Measurements from ENCODE around the gene IL1B.
"Not testable (repeated sequence)": the region's sequence is repeated elsewhere in the genome, so short reads cannot be mapped to it uniquely, and the experiment has no call there.

IL1B gene

DNA sequence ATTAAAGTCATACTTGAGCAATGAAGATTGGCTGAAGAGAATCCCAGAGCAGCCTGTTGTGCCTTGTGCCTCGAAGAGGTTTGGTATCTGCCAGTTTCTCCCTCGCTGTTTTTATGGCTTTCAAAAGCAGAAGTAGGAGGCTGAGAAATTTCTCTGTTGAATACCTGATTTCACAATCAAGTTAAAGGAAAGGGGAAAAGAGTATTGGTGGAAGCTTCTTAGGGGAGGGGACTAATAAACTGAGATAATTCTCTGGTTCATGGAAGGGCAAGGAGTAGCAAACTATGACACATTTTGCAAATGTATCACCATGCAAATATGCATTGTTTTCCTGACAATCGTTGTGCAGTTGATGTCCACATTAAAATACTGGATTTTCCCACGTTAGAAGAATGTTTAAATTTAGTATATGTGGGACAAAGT, at the start of gene IL1B:
Gene IL1B, minus strand, starts transcription at position 85 of the 423 bp plus-strand sequence. CDS start 550 bp downstream, outside the sequence.
- peak; percentile 42 for DNase-seq

GRCh38 chr2:112886291-112886690, 49.7 kb upstream of the IL1B start:
- DNase-seq, result no peak

DNA sequence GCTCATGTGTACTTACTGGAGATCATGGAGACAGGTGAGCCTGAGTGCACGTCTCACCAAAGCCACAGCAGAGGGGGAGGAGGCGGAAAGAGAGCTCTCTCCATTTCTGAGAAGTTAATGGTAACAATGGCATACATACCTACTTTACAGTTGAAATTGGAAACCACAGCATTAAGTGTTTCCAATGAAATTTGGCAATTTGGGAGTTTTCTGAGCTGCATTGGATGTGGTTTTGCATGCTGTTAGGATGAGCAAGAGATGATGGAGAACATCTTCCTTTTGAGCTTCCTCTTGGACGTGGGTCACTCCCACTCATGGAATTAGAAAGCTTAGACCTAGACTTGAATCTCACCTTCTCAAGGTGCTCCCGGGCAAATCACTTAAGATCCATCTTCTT, 48.9 kb upstream of the IL1B start:
- DNase-seq, result no peak

DNA sequence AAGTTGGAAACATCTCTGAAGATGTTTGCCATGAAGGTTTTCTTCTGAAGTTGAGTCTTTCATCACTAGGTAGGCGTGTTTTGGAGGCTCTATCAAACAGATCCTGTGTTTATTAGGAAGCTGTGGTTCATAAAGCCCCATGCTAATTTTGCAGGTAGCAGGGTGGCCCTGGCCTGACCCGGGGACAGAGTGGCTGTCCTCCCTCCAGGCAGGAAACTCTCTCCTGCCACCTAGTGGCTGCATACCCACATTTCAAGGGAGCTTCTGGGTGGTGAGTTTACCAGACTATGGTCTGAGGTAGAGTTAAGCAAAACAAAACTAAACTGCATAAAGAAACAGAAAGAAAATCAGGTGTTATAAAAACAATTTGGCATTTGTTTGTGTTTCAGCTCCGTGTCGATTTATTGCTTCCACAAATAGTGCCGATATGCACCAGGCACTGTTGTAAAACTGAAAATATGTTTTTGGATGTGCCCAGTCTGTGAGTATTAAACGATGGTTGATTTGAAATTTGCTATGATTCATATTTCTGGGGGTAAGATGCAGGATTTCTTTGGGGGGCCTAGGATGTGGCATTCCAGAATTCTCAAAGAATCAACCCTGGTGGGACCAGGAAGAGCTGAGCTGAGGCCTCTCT, 48.4 kb upstream of the IL1B start:
- DNase-seq, result peak; percentile 74

DNA sequence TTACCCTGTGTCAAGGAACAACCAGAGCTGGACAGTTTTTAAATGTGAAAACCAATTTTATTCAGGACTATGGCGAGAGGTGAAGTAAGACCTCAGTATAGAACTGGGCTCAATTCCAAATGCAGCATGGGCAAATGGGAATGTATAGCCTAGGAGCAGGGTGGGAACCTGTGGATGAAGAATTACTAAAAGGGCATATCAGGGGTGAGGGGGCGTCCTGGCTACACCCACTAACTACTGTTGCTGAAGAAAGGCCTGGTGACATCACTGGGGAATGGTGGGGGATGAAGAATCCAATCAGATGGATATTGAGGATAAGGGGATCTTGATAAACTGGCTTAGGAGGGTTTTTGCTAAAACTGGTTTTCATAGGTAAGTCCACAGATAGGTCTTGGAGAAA, 47.1 kb upstream of the IL1B start:
- no peak for DNase-seq

- DNase-seq, result no peak
Observed at GRCh38 chr2:112881217-112881985, 44.8 kb upstream of the IL1B start.

DNA sequence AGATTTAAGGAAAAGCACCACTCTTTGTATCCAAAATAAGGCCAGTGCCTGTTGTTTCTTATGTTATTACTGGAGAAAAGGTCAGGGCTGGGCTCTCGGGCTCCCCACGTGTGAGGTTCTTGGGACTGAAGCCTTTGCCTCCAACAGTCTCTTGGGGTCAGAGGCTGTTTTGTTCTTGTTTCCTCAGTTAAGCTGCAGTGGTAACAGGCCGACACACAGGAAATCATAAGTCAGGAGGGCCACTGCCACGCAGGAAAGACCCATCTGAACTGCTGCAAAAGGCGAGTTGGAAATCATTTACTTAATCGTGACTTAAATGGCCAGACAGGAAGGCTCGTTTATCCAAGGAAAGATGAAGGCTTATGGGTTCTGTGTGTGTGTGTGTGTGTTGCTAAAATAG, 44.1 kb upstream of the IL1B start:
- DNase-seq, result no peak

- DNase-seq, result no peak
Observed at GRCh38 chr2:112880091-112880531, 43.5 kb upstream of the IL1B start.

- no peak for DNase-seq
Observed at GRCh38 chr2:112879491-112880041, 43.0 kb upstream of the IL1B start.

GRCh38 chr2:112877423-112877822, 40.8 kb upstream of the IL1B start:
- no peak for DNase-seq

GRCh38 chr2:112876971-112877361, 40.4 kb upstream of the IL1B start:
- DNase-seq, result no peak

DNA sequence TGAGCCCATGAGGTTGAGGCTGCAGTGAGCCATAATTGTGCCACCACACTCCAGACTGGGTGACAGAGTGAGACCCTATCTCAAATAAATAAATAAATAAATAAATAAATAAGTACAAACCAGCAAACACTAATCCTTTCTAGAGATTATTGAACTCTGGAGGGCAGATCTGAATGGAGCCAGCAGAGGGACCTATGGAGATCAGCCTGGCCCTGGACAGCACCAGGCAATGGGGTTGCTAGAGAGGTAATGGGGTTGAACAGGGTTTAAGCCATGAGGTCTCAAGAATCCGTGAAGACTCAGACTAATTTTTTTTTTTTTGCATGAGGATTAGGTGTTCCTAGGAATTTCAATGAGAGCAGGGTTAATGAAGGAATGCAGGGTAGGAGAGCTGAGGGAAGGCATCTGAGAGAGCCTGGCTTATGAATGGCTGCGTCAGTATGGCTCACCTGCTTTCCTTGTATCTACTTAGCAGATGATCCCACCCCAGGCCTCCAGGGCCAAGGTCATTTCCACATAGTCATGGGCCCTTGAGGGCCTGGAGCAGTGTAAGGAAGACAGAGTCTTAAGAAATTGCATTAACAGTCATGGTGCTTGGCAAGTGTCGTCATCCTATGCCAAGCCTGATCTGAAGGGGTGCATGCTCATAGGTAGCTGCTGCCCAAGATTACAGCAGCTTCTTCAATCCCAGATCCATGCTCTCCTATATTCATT, 39.8 kb upstream of the IL1B start:
- DNase-seq, result no peak

DNA sequence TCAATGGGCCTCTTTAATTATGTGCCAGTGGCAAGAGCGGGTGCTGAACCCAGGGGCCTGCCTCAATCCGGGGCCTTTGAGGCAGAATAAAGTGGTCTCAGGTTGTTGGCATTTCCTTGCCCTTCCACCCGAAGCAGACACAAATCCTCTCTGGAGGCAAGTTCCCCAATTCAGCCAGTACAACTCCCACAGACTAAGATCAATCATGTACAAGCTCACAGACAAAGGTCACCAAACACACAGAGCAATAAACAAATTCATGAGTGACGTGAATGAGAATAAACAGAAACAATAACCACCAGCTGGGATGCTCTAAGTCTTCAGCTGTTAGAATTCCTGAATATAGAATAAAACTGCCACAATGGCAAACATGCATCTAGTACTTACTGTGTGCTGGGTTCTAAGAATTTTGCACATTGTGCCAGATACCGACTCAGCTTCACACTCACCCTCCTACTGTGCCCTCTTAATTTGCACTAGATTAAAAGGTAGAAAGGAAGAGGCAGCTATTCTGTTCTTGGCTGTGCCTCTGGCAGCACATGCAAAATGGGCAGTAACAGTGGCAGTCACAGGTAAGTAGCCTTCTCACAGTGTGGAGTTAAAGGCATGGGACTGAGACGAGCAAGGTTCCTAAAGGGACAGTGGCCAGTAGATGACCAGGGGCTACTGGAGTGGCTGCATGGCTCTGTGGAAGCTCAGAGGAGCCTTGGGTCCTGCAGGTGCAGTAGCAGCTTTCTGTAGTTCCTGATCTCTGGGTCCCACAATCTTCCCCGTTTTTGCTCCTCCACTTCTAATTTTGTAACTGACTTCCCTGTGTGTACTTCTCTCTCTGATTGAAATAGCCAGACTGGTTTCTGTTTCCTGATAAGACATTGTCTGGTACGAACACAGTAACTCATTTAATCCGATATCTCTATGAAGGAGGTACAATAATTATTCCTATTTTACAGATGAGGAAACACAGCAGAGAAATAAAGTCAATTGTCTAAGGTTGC, 34.6 kb upstream of the IL1B start:
- no peak for DNase-seq

- peak; percentile 8 for DNase-seq
Observed at GRCh38 chr2:112869258-112869842, 32.8 kb upstream of the IL1B start.

DNA sequence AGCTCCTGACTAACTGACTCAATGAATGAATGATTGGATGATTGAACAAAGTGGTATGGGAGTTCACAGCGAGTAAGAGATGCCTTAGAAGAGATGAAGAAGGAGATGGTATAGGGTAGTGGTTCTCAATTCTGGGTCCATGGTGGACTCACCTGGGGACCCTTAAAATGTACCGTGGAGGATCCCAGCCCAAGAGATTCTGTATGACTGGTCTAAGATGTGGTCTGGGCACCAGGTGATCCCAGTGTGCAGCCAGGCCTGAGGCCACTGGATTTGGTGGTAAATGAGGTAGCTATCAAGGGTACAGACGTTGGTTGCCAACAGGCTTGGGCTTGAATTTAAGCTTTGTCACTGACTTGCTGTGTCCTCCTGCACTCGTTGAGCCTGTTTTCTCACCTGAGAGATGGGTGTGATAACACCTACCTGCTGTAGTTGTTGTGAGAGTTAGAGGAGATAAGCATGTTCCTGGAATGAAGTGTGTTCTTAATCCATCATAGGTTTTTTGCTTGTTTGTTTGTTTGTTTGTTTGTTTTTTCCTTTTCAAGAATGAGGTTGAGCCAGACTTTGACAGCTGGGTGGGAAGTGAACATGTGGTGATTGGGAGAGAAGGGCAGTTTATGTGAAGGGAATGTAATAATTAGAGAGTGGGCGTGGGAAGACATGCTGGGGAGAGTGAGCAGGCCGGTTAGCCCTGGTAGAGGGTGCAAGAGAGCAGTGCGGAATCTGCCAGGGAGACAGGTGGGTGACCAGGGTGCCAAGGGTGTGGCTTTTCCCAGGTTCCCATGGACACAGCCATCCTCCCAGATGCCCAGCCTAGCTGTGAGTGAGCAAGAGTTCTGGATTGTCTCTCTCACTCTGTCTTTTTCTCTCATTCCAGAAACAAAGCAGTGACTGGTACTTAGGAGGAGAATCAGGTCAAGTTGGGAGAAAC, 31.4 kb upstream of the IL1B start:
- no peak for DNase-seq

GRCh38 chr2:112866128-112866835, 29.7 kb upstream of the IL1B start:
- DNase-seq, result no peak

DNA sequence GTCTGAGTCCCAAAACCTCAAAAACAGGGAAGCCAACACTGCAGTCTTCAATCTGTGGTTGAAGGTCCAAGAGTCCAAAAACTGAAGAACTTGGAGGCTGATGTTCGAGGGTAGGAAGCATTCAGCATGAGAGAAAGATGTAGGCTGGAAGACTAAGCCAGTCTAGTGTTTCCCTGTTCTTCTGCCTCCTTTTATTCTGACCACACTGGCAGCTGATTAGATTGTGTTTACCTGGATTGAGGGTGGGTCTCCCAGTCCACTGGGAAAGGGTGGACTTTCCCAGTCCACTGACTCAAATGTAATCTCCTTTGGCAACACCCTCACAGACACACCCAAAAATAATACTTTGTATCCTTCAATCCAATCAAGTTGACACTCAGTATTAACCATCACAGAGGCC, 27.5 kb upstream of the IL1B start:
- DNase-seq, result no peak

GRCh38 chr2:112859406-112860183, 23.0 kb upstream of the IL1B start:
- DNase-seq, result not testable (repeated sequence)

DNA sequence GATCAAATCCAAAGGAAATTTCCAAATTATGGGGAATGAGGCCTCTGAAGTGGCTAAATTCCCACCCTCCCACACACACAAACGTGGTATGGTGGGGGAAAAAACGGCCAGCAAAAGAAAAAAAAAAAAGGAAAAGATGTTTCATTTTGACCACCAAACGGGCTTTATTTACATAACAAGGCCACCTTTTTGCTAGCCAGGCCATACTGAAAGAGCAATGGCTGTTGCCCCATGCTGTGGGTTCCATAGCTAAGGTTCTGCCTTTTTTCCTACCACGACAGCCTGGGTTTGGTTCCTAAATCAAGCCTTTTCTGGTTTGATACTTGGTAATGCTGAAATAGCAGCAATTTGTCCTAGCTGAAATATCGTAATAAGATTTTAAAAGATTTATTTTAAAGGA, 14.0 kb upstream of the IL1B start:
- DNase-seq, result no peak

All from CD4-positive, alpha-beta T cell treated with Interleukin-21 for 1 hour (primary cell).